ENCODE measurements around the gene SPINK9.

DNA sequence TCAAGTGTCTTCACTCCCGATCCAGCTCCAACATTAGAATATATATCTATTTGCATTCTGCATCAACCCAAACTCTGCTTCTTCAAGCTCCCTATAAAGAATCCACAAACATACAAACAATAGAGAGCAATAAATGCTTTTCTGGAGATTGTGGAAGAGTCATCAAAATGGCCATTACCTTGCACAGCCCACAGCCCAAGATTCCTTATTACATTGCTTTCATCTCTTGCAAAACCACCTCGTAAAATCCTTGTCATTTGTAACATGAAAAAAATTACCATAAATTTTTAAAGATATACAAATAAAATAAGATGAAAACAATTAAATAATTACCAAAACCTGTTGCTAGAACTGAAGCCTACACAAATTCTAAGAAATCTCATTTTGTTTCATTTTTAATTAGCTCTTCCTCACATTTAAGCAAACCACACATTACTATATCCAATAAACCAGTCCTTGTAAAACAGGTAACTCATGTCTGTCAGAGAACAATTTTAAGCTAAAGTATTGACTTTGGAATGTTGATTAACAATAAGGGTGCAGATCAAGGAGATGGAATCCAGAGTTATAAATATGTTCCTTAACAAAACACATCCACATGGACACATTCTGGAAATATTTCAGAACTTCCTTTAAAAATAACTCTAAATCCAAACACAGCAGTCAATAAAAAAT lies 7.1 kb downstream of the SPINK9 start:
- TF ChIP-seq, protein P1, sequence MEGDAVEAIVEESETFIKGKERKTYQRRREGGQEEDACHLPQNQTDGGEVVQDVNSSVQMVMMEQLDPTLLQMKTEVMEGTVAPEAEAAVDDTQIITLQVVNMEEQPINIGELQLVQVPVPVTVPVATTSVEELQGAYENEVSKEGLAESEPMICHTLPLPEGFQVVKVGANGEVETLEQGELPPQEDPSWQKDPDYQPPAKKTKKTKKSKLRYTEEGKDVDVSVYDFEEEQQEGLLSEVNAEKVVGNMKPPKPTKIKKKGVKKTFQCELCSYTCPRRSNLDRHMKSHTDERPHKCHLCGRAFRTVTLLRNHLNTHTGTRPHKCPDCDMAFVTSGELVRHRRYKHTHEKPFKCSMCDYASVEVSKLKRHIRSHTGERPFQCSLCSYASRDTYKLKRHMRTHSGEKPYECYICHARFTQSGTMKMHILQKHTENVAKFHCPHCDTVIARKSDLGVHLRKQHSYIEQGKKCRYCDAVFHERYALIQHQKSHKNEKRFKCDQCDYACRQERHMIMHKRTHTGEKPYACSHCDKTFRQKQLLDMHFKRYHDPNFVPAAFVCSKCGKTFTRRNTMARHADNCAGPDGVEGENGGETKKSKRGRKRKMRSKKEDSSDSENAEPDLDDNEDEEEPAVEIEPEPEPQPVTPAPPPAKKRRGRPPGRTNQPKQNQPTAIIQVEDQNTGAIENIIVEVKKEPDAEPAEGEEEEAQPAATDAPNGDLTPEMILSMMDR (tag by site-specific recombination; IDR thresholded peaks at IDR 0.05): no peak
- TF ChIP-seq REST (tag by site-specific recombination; IDR thresholded peaks at IDR 0.05): no peak
- TF ChIP-seq TRIM28 (IDR thresholded peaks at IDR 0.05; ENCODE audit: borderline replicate concordance, low read length): no peak
- no peak for TF ChIP-seq GLI2 (tag by site-specific recombination; IDR thresholded peaks at IDR 0.05; ENCODE audit: borderline replicate concordance, low read depth)
- TF ChIP-seq BCL11B (tag by site-specific recombination; IDR thresholded peaks at IDR 0.05; ENCODE audit: low read depth): no peak
- no peak for TF ChIP-seq ZNF510 (tag by site-specific recombination; IDR thresholded peaks at IDR 0.05; ENCODE audit: insufficient replicate concordance)
